HG03558 (cell line): ENCODE data around the gene CA6.
"Not testable (repeated sequence)": the region's sequence is repeated elsewhere in the genome, so short reads cannot be mapped to it uniquely, and the experiment has no call there.

Source experiments
- ATAC-seq: cut with Tn5 transposase; IDR thresholded peaks from one replicate; pipeline ENCODE4 v1.9.1; 2021; ENCODE audit warnings: moderate number of reproducible peaks; ENCODE audit not compliant: unreplicated experiment; ENCODE audit errors: extremely low read depth

CA6 gene

GRCh38 chr1:8966606-8967005, 20.9 kb downstream of the CA6 start:
- no peak for ATAC-seq

- not testable (repeated sequence) for ATAC-seq
Measured at GRCh38 chr1:8968902-8969301, 23.2 kb downstream of the CA6 start.

GRCh38 chr1:8969937-8970336, 24.3 kb downstream of the CA6 start:
- no peak for ATAC-seq

GRCh38 chr1:8970870-8971337, 25.2 kb downstream of the CA6 start:
- no peak for ATAC-seq

- ATAC-seq, result no peak
Measured at GRCh38 chr1:8974551-8974950, 28.9 kb downstream of the CA6 start.

- no peak for ATAC-seq
Measured at GRCh38 chr1:8976338-8976737, 30.7 kb downstream of the CA6 start.

- ATAC-seq, result no peak
Measured at GRCh38 chr1:8976896-8977450, 31.3 kb downstream of the CA6 start.

- ATAC-seq, result no peak
Measured at GRCh38 chr1:8980656-8981055, 35.0 kb downstream of the CA6 start.

- no peak for ATAC-seq
Measured at GRCh38 chr1:8981169-8981568, 35.5 kb downstream of the CA6 start.

GRCh38 chr1:8984203-8984602, 38.5 kb downstream of the CA6 start:
- no peak for ATAC-seq

GRCh38 chr1:8984990-8985389, 39.3 kb downstream of the CA6 start:
- ATAC-seq, result no peak

- ATAC-seq, result no peak
Measured at GRCh38 chr1:8985915-8986813, 40.5 kb downstream of the CA6 start.

GRCh38 chr1:8986814-8987190, 41.1 kb downstream of the CA6 start:
- ATAC-seq, result no peak

- no peak for ATAC-seq
Measured at GRCh38 chr1:8987881-8988617, 42.4 kb downstream of the CA6 start.

- no peak for ATAC-seq
Measured at GRCh38 chr1:8988618-8988967, 42.9 kb downstream of the CA6 start.

GRCh38 chr1:8989061-8989460, 43.4 kb downstream of the CA6 start:
- no peak for ATAC-seq

GRCh38 chr1:8989821-8990220, 44.2 kb downstream of the CA6 start:
- ATAC-seq, result no peak

GRCh38 chr1:8992936-8993687, 47.4 kb downstream of the CA6 start:
- no peak for ATAC-seq

GRCh38 chr1:8993962-8994675, 48.5 kb downstream of the CA6 start:
- not testable (repeated sequence) for ATAC-seq
